Body of pancreas (tissue), 4 donors: ENCODE results near the gene NTN4.

Experiments
- POLR2A ChIP-seq, 3 donors: fragments of 450-650 bp; IDR thresholded peaks; one replicate each; pipeline ENCODE4 v1.6.1; 2016; ENCODE audit warnings: antibody characterized with exemption in 3 of 3, mild to moderate bottlenecking in 2 of 3
- TF ChIP-seq, protein P1 (sequence below), 7 experiments: fragments of 450-650 bp in 4 of 7; fragments of 200-600 bp in 3 of 7; sonication (generic) in 3 of 7; IDR thresholded peaks; one replicate each; pipeline ENCODE4 v1.5.1; 2016 to 2019; ENCODE audit warnings: antibody characterized with exemption in 7 of 7

DNA sequence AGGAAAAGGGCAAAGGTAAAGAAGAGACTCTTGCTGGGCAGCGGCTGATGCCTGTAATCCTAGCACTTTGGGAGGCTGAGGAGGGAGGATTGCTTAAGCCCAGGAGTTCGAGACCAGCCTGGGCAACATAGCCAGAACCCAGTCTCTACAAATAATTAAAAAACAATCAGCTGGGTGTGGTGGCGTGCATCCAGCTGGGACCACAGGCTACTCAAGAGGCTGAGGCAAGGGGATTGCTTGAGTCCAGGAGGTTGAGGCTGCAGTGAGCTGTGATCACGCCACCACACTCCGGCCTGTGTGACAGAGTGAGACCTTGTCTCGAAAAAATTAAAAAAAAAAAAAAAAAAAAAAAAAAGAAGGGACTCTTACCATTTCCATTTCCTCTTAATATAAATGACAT, 138.9 kb downstream of the NTN4 start:
- TF ChIP-seq, protein P1, sequence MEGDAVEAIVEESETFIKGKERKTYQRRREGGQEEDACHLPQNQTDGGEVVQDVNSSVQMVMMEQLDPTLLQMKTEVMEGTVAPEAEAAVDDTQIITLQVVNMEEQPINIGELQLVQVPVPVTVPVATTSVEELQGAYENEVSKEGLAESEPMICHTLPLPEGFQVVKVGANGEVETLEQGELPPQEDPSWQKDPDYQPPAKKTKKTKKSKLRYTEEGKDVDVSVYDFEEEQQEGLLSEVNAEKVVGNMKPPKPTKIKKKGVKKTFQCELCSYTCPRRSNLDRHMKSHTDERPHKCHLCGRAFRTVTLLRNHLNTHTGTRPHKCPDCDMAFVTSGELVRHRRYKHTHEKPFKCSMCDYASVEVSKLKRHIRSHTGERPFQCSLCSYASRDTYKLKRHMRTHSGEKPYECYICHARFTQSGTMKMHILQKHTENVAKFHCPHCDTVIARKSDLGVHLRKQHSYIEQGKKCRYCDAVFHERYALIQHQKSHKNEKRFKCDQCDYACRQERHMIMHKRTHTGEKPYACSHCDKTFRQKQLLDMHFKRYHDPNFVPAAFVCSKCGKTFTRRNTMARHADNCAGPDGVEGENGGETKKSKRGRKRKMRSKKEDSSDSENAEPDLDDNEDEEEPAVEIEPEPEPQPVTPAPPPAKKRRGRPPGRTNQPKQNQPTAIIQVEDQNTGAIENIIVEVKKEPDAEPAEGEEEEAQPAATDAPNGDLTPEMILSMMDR (IDR thresholded peaks at IDR 0.05), result no peak
- TF ChIP-seq POLR2A (IDR thresholded peaks at IDR 0.05), result no peak
